ENCODE results near the gene RFNG.

RFNG gene

GRCh38 chr17:82058230-82058854 lies 6.7 kb upstream of the RFNG start:
- no peak for DNase-seq

GRCh38 chr17:82056729-82057621 lies 5.4 kb upstream of the RFNG start:
- DNase-seq, result no peak

DNA sequence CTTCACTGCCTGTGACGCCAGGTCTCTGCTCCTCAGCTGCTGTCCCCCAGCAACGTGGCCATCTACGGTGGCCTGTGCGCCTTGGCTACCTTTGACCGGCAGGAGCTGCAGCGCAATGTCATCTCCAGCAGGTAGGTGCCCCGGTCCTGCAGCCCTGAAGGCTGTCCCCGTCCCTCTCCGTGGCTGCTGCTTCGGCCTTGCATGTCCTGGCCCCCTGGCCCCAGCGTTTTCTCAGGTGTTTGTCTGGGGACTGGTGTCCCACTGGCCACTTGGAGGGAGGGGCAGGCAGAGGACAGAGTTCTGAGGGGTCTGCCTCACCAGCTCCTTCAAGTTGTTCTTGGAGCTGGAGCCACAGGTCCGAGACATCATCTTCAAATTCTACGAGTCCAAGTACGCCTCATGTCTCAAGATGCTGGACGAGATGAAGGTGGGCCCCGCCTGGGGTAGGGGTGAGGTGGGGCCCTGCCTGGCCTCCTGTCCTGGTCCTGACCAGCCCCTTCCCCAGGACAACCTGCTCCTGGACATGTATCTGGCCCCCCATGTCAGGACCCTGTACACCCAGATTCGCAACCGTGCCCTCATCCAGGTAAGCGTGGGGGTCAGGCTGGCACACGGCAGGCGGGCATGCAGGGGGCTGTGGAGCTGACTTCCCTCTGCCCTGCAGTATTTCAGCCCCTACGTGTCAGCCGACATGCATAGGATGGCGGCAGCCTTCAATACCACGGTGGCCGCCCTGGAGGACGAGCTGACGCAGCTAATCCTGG lies 4.5 kb upstream of the RFNG start:
- DNase-seq, result no peak

DNA sequence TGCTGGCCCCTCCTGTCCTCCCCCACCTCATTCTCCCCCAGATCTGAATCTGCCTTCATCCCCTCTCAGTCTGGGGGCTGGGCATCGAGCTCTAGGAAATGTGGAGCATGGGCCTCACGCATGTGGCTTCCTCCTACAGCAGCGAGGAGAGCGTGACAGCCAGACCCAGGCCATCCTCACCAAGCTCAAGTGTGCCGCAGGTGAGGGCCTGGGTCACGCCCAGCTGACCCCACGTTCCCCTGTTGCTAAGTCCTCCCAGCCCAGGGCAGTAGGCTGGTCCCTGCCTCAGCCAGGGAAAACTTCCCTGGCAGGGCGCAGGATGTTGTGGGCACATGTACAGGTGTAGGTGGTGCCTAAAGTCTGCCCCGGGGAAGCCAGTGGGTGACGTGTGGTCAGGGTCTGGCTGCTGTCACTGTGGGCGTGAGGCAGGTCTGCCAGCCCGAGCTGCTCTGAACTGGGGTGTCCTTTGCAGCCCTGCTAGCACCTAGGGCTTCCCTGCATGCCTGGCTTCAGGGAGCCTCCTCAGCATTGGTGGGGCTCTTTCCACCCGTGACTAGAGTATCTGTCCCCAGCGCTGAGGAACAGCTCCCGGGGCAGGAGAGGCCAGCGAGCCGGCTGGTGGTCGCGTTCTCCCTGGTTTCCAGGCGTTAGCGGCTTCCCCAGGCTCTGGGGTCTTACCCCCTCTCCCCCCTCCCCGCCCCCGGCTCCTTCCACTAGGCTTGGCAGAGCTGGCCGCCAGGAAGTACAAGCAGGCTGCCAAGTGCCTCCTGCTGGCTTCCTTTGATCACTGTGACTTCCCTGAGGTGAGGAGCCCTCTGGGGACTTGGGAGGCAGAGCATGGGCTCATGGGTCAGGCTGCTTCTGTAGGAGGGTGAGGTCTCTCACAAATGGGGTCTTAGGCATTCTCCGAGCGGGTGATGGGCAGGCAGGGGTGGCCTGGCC lies 3.7 kb upstream of the RFNG start:
- DNase-seq, result no peak

DNA sequence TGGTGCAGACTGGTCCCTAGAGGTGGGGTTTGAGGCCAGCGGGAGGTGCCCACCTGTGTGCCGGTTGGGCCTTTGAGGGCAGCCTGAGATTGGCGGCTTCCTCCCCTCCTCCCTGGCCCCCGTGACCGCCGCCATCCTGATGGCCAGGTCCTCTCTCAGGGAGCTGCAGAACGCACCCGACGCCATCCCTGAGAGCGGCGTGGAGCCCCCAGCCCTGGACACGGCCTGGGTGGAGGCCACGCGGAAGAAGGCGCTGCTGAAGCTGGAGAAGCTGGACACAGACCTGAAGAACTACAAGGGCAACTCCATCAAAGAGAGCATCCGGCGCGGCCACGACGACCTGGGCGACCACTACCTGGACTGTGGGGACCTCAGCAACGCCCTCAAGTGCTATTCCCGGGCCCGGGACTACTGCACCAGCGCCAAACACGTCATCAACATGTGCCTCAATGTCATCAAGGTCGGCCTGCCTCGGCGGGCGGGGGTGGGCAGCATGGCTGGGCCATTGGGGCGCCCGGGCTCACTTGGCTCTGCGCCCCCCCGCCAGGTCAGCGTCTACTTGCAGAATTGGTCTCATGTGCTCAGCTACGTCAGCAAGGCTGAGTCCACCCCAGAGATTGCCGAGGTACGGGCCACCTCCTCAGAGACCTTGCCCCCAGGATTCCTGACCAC lies 2.9 kb upstream of the RFNG start:
- DNase-seq, result no peak

- DNase-seq, result no peak
Measured at GRCh38 chr17:82053556-82054263, 2.1 kb upstream of the RFNG start.

DNA sequence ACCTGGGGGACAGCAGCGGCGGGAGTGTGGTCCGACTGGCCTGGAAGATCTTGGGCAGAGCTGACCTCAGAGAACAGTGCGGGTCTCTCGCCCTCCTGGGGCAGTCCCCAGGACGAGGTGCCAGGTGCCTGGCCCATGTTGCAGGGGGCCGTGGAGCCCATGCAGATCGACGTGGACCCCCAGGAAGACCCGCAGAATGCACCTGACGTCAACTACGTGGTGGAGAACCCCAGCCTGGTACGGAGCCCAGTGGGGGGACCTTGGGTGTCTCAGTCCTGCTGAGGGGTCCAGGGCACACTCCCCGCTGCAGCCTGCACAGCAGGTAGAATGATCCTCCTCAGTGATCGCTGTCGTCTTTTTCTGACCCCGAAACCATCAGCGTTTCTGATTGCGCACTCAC lies 1.5 kb upstream of the RFNG start:
- DNase-seq, result no peak

GRCh38 chr17:82052638-82053059 lies 1.0 kb upstream of the RFNG start:
- no peak for DNase-seq

GRCh38 chr17:82050761-82051641 lies 610 bp downstream of the RFNG start:
- DNase-seq, result no peak

GRCh38 chr17:82050152-82050760 lies 1.4 kb downstream of the RFNG start:
- no peak for DNase-seq

- no peak for DNase-seq
Measured at GRCh38 chr17:82049521-82049971, 2.1 kb downstream of the RFNG start.

- no peak for DNase-seq
Measured at GRCh38 chr17:82049106-82049505, 2.5 kb downstream of the RFNG start.

DNA sequence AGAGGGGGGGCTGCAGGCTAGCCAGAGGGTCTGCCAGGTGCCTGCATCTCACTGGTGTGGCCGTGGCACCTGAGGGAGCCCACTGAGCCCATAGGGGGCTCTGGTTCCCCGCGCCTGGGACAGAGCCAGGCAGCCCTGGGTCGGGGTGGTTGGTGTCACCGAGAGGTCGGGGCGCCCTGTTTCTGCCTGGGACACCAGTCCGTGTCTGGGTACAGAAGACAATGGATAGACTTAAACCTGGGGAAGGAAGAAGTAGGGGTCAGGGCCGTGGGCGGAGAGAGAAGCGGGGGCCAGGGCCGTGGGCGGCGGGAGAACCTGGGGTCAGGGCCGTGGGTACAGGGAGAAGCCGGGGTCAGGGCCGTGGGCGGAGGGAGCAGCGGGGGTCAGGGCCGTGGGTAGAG lies 3.0 kb downstream of the RFNG start:
- DNase-seq, result no peak

- DNase-seq, result no peak
Measured at GRCh38 chr17:82047914-82048570, 3.6 kb downstream of the RFNG start.

DNA sequence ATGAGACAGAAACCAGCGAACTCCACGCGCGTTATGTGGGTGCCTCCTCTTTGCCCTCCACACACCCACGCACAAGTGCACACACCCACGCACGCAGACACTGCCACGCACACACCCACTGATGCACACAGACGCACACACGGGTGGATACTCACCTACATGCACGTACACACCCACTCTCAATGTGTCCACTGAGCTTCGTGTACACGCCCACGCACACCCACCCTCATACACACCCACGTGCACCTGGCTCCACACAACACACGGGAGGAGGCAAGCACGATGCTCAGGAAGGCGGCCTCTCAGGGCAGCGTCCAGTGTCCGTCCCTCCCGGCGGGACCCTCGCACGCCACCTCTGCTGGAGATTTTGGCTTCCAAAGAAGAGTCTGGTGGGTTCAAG lies 4.2 kb downstream of the RFNG start:
- no peak for DNase-seq

DNA sequence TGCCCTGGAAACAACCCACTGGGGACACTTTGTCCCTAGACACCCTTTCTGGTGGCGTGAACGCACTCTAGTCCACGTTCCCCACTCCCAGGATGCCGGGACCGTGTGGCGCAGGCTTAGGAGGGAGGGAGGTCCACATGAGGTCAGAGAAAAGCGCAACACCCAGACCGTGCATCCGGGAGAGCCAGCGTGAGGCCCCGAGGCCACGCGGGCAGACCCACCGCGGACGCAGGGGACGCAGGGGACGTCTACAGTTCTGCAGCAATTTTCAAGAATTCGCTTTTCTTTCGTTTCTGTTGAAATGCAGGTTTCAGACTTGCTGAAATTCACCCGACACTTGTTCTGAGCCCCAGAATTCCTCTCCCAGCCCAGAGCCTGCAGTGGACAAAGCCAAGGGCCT lies 4.7 kb downstream of the RFNG start:
- DNase-seq, result no peak

GRCh38 chr17:82045936-82046484 lies 5.6 kb downstream of the RFNG start:
- DNase-seq, result no peak

DNA sequence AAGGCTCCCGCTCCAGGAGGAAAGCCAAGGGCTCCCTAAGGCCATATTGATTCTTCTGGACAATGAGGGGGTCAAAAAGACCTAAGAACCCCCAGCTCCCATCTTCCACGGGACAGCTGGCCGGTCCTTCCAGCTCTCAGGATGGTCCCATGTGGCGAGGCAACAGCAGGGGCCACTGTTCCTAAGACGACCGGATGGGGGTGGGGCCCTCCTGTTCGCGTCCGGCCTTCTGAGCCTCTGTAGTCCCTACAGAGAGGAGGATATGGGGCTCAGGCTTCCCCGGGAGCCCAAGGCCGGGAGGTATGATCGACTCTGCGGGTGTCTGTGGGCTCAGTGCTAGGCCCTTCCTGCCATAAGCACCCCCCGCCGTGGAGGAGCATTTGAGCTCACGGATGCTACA lies 8.1 kb downstream of the RFNG start:
- DNase-seq, result no peak

DNA sequence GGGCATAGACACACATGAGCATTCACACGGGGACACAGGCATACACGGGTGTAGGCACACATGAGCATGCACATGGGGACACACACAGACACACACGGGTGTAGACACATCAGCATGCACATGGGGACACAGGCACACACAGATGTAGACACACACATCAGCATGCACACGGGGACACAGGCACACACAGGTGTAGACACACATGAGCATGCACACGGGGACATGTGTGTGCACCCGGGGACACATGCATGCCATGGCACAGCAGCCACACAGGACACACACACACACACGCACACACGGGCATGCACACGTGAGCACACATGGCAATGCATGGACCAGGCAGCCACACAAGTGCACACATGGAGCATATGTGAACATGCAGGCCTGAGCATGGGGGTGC lies 9.0 kb downstream of the RFNG start:
- no peak for DNase-seq

All from NCI-H446 treated with DMSO at 0.1 percent for 48 hours (cell line).